ENCODE measurements around the gene WFIKKN1. TPM values are rescaled to one million over a fixed set of nuclear protein-coding genes. Genes with fewer than 3 reads are reported as not detected.

WFIKKN1 gene
- total and polyA plus RNA-seq, 2 of the 13 experiments (the other 11 are each of a cell fraction or from before 2014, with no cell fraction given) = 1.7 to 4.9 TPM

- TF ChIP-seq, protein P1, sequence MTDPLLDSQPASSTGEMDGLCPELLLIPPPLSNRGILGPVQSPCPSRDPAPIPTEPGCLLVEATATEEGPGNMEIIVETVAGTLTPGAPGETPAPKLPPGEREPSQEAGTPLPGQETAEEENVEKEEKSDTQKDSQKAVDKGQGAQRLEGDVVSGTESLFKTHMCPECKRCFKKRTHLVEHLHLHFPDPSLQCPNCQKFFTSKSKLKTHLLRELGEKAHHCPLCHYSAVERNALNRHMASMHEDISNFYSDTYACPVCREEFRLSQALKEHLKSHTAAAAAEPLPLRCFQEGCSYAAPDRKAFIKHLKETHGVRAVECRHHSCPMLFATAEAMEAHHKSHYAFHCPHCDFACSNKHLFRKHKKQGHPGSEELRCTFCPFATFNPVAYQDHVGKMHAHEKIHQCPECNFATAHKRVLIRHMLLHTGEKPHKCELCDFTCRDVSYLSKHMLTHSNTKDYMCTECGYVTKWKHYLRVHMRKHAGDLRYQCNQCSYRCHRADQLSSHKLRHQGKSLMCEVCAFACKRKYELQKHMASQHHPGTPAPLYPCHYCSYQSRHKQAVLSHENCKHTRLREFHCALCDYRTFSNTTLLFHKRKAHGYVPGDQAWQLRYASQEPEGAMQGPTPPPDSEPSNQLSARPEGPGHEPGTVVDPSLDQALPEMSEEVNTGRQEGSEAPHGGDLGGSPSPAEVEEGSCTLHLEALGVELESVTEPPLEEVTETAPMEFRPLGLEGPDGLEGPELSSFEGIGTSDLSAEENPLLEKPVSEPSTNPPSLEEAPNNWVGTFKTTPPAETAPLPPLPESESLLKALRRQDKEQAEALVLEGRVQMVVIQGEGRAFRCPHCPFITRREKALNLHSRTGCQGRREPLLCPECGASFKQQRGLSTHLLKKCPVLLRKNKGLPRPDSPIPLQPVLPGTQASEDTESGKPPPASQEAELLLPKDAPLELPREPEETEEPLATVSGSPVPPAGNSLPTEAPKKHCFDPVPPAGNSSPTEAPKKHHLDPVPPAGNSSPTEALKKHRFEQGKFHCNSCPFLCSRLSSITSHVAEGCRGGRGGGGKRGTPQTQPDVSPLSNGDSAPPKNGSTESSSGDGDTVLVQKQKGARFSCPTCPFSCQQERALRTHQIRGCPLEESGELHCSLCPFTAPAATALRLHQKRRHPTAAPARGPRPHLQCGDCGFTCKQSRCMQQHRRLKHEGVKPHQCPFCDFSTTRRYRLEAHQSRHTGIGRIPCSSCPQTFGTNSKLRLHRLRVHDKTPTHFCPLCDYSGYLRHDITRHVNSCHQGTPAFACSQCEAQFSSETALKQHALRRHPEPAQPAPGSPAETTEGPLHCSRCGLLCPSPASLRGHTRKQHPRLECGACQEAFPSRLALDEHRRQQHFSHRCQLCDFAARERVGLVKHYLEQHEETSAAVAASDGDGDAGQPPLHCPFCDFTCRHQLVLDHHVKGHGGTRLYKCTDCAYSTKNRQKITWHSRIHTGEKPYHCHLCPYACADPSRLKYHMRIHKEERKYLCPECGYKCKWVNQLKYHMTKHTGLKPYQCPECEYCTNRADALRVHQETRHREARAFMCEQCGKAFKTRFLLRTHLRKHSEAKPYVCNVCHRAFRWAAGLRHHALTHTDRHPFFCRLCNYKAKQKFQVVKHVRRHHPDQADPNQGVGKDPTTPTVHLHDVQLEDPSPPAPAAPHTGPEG (CRISPR knock-in tag; IDR thresholded peaks at IDR 0.05) = no peak
- TF ChIP-seq ZNF891 (CRISPR knock-in tag; IDR thresholded peaks at IDR 0.05) = peak; percentile 40; the same call in 1 of the 2 replicates
- TF ChIP-seq NFYB (CRISPR knock-in tag; IDR thresholded peaks at IDR 0.05) = 0 out of 2 replicates have a peak, but pooled peaks have one; percentile 13
- TF ChIP-seq ZNF644 (CRISPR knock-in tag; IDR thresholded peaks at IDR 0.05; ENCODE audit: low read depth) = no peak
- TF ChIP-seq CCDC6 (CRISPR knock-in tag; IDR thresholded peaks at IDR 0.05) = no peak
- TF ChIP-seq SOX13 (IDR thresholded peaks at IDR 0.05) = no peak
- no peak; a peak in 1 of 4 replicates for TF ChIP-seq SOX13 (CRISPR knock-in tag; conservative IDR thresholded peaks at IDR 0.05 in 1 of 2, IDR thresholded peaks at IDR 0.05 in 1 of 2)
- no peak for TF ChIP-seq HNRNPH1 (optimal IDR thresholded peaks at IDR 0.05; ENCODE audit: low read depth, low read length)
- TF ChIP-seq ZFP36L2 (CRISPR knock-in tag; IDR thresholded peaks at IDR 0.05) = no peak
- TF ChIP-seq SMC3 (IDR thresholded peaks at IDR 0.05; ENCODE audit: low read length) = no peak
- TF ChIP-seq E2F1 (CRISPR knock-in tag; IDR thresholded peaks at IDR 0.05) = peak; percentile 50; the same call in 1 of the 2 replicates
- TF ChIP-seq ZNF343 (CRISPR knock-in tag; IDR thresholded peaks at IDR 0.05) = no peak
- peak; percentile 37; the same call in 1 of the 2 replicates for TF ChIP-seq MEIS2 (CRISPR knock-in tag; IDR thresholded peaks at IDR 0.05)
- peak; percentile 58 for TF ChIP-seq THAP11 (CRISPR knock-in tag; IDR thresholded peaks at IDR 0.05)
- TF ChIP-seq SIN3B (IDR thresholded peaks at IDR 0.05; ENCODE audit: low read length) = no peak
- TF ChIP-seq ZNF350 (CRISPR knock-in tag; IDR thresholded peaks at IDR 0.05; ENCODE audit: borderline replicate concordance, low read depth) = peak; percentile 34
- peak; percentile 81 for TF ChIP-seq ZNF746 (CRISPR knock-in tag; IDR thresholded peaks at IDR 0.05)
- no peak for TF ChIP-seq ZNF773 (CRISPR knock-in tag; IDR thresholded peaks at IDR 0.05; ENCODE audit: borderline replicate concordance)
- no peak for TF ChIP-seq FLYWCH1 (CRISPR knock-in tag; IDR thresholded peaks at IDR 0.05)
- 0 out of 2 replicates have a peak, but pooled peaks have one; percentile 68 for TF ChIP-seq HNRNPL (IDR thresholded peaks at IDR 0.05; ENCODE audit: low read depth, low read length)
- TF ChIP-seq YEATS4 (CRISPR knock-in tag; IDR thresholded peaks at IDR 0.05; ENCODE audit: borderline replicate concordance) = peak; percentile 73; the same call in 1 of the 2 replicates
- TF ChIP-seq TAF1 (CRISPR knock-in tag; IDR thresholded peaks at IDR 0.05) = no peak; the same call in 1 of the 2 replicates
- TF ChIP-seq NFE2 (CRISPR knock-in tag; IDR thresholded peaks at IDR 0.05) = no peak
- TF ChIP-seq POLR2G (IDR thresholded peaks at IDR 0.05; ENCODE audit: low read depth, low read length) = peak; percentile 65
- peak; percentile 62 for TF ChIP-seq POLR2AphosphoS5 (IDR thresholded peaks at IDR 0.05; ENCODE audit: low read depth, low read length)
- no peak for TF ChIP-seq ZMYM3 (CRISPR knock-in tag; IDR thresholded peaks at IDR 0.05)
- no peak for TF ChIP-seq RARG (CRISPR knock-in tag; IDR thresholded peaks at IDR 0.05; ENCODE audit: low read depth)
These were observed at the start of gene WFIKKN1 (continued) for GRCh38 chr16:630815-631405.
